HepG2 (cell line): ENCODE measurements around the gene SULT2B1.

Experiments used
- CTCF ChIP-seq: sonication (generic); formaldehyde crosslinking; IDR thresholded peaks from 2 replicates; pipeline ENCODE4 v1.5.0; 2020; ENCODE audit warnings: mild to moderate bottlenecking, missing genetic modification reagents, moderate library complexity
- ELF1 ChIP-seq: sonication (generic); formaldehyde crosslinking; IDR thresholded peaks from 2 replicates; pipeline ENCODE4 v1.4.0; 2020; ENCODE audit warnings: missing genetic modification reagents
- ETS1 ChIP-seq: sonication (generic); formaldehyde crosslinking; IDR thresholded peaks from 2 replicates; pipeline ENCODE4 v1.4.0; 2020; ENCODE audit warnings: missing genetic modification reagents
- MYC ChIP-seq: sonication (generic); formaldehyde crosslinking; IDR thresholded peaks from 2 replicates; pipeline ENCODE4 v1.9.0; 2021; ENCODE audit warnings: missing genetic modification reagents, borderline replicate concordance

- TF ChIP-seq MYC: no peak; the same call in 1 of the 2 replicates
- no peak for TF ChIP-seq ELF1 (CRISPR knock-in tag)
- no peak for TF ChIP-seq ETS1 (CRISPR knock-in tag)
- no peak for TF ChIP-seq CTCF (CRISPR knock-in tag)
These were observed 77.8 kb downstream of the SULT2B1 start for GRCh38 chr19:48629599-48630295.
